Transverse colon (tissue), 4 donors: Measurements from ENCODE around the gene FAM117B. TPM values are rescaled to one million over a fixed set of nuclear protein-coding genes. Genes with fewer than 3 reads are reported as not detected.

Source experiments
- DNase-seq: peaks from one replicate; pipeline ENCODE4 v3.0.0-alpha.2; 2019
- H3K27ac ChIP-seq, 4 donors: fragments of 200-600 bp; sonication (generic); 2 replicates each; pipeline ENCODE4 v1.5.1; 2016 to 2018; ENCODE audit warnings: inconsistent platforms in 4 of 4
- H3K27me3 ChIP-seq: fragments of 200-600 bp; sonication (generic); 2 replicates; pipeline ENCODE4 v1.5.1; 2017; ENCODE audit warnings: inconsistent platforms
- H3K36me3 ChIP-seq, 4 donors: fragments of 200-600 bp; sonication (generic); 2 replicates each; pipeline ENCODE4 v1.5.1; 2017 to 2019; ENCODE audit warnings: inconsistent platforms in 4 of 4
- H3K4me1 ChIP-seq, 4 donors: fragments of 200-600 bp; sonication (generic); 2 replicates each; pipeline ENCODE4 v1.5.1; 2017 to 2020; ENCODE audit warnings: inconsistent platforms in 4 of 4
- H3K4me3 ChIP-seq, 4 donors: fragments of 200-600 bp; sonication (generic); 1 replicate in 1 of 4; 2 replicates in 3 of 4; pipeline versions ENCODE4 v1.5.1 to v1.6.1; 2017 to 2019; ENCODE audit warnings: inconsistent platforms in 4 of 4
- H3K9me3 ChIP-seq, 2 donors: fragments of 200-600 bp; sonication (generic); 2 replicates each; pipeline ENCODE4 v1.5.1; 2017 to 2019; ENCODE audit warnings: inconsistent platforms in 2 of 2
- CTCF ChIP-seq, 5 experiments: fragments of 200-600 bp in 3 of 5; fragments of 450-650 bp in 2 of 5; sonication (generic) in 3 of 5; IDR thresholded peaks; 1 replicate in 2 of 5; 2 replicates in 3 of 5; pipeline ENCODE4 v1.5.1; 2016 to 2017; ENCODE audit warnings: antibody characterized with exemption in 5 of 5, inconsistent platforms in 3 of 5, mild to moderate bottlenecking in 2 of 5, moderate library complexity in 1 of 5
- EP300 ChIP-seq: sonication (generic); formaldehyde crosslinking; IDR thresholded peaks from one replicate; pipeline ENCODE4 v1.6.1; 2017; ENCODE audit warnings: antibody characterized with exemption, low read depth
- POLR2A ChIP-seq: fragments of 450-650 bp; IDR thresholded peaks from one replicate; pipeline ENCODE4 v1.6.1; 2016; ENCODE audit warnings: antibody characterized with exemption, mild to moderate bottlenecking, moderate library complexity
- POLR2AphosphoS5 ChIP-seq, 3 donors: sonication (generic); formaldehyde crosslinking; IDR thresholded peaks; one replicate each; pipeline ENCODE4 v1.6.1; 2016; ENCODE audit warnings: antibody characterized with exemption in 3 of 3
- WGBS, 2 donors: methylation state at CpG; one replicate each; pipeline ENCODE4 v1.1.5; 2018; ENCODE audit warnings: low coverage in 1 of 2; 5-methylcytosine and 5-hydroxymethylcytosine counted together
- in situ Hi-C, 4 donors: fragments of 200-750 bp; cut with MboI; loops; one replicate each; pipeline versions ENCODE4 v1.15.0 to v1.15.1; 2017; ENCODE audit warnings: low sequenced_read_pairs in 3 of 4, low pct_ligation_motif_present in 1 of 4, low pct_unique_long_range_greater_than_20kb in 1 of 4
- intact Hi-C: fragments of 100-400 bp; cut with DNase I; formaldehyde crosslinking; loops from one replicate; pipeline ENCODE4 v1.15.1; 2023; ENCODE audit warnings: low total_unique reads
- total RNA-seq, 4 donors: library from RNA; depleted of rRNA; stranded (reverse); fragments of >200 nt; gene quantifications; one replicate each; pipeline ENCODE4 v1.1.0, GENCODE V29; 2016

FAM117B gene
- total RNA-seq, 4 donors from 2014 or later: 11.1 to 21.3 (median 18.1) TPM

- no peaks in the 10 kb centered on the region for H3K27me3 ChIP-seq
- intact Hi-C loops (no loop called here), in situ Hi-C loops (no loop called here)
- 96 to 100% methylated on average over 2 to 3 of the region's 3 CpGs for WGBS, 2 donors
- H3K27ac ChIP-seq: no peak overlapping the region
- H3K36me3 ChIP-seq: no peaks in the 10 kb centered on the region
- TF ChIP-seq POLR2AphosphoS5 (IDR thresholded peaks at IDR 0.05) (no peak), POLR2A (no peak), EP300 (no peak), CTCF (IDR thresholded peaks at IDR 0.05) (no peak)
- H3K4me1 ChIP-seq: no peaks in the 10 kb centered on the region
- H3K4me3 ChIP-seq: no peak overlapping the region
- no peaks in the 10 kb centered on the region for H3K9me3 ChIP-seq
- no peak for DNase-seq
Observed at GRCh38 chr2:202808754-202809153, 174.0 kb downstream of the FAM117B start.

GRCh38 chr2:202813387-202813786, 178.6 kb downstream of the FAM117B start:
- in situ Hi-C loops: no loop called here
- DNase-seq: no peak

GRCh38 chr2:202814226-202814625, 179.5 kb downstream of the FAM117B start:
- 93 to 100% methylated on average over 1 of the region's 1 CpG for WGBS, 2 donors
- DNase-seq: no peak

More at GRCh38 chr2:202813387-202813786, 178.6 kb downstream of the FAM117B start:
- H3K4me1 ChIP-seq: peaks cover 0 to 9% (median 6%) of the 10 kb centered on the region in 4 donors
- no peaks in the 10 kb centered on the region for H3K27me3 ChIP-seq
- H3K27ac ChIP-seq: no peak overlapping the region
- H3K36me3 ChIP-seq: no peaks in the 10 kb centered on the region
- intact Hi-C loops: no loop called here
- no peaks in the 10 kb centered on the region for H3K9me3 ChIP-seq
- H3K4me3 ChIP-seq: no peak overlapping the region
- no peak for TF ChIP-seq CTCF (IDR thresholded peaks at IDR 0.05)
- TF ChIP-seq POLR2A: no peak
- no peak for TF ChIP-seq POLR2AphosphoS5 (IDR thresholded peaks at IDR 0.05)
- no peak for TF ChIP-seq EP300
- WGBS, 2 donors: 94 to 100% methylated on average over 1 to 3 of the region's 3 CpGs

More at GRCh38 chr2:202814226-202814625, 179.5 kb downstream of the FAM117B start:
- Histone ChIP-seq H3K36me3 (no peaks in the 10 kb centered on the region), H3K4me3 (no peak overlapping the region), H3K27me3 (no peaks in the 10 kb centered on the region), H3K27ac (no peak overlapping the region), H3K9me3 (no peaks in the 10 kb centered on the region), H3K4me1 (peaks cover 0 to 9% (median 6%) of the 10 kb centered on the region in 4 donors)
- TF ChIP-seq POLR2A (no peak), CTCF (IDR thresholded peaks at IDR 0.05) (no peak), POLR2AphosphoS5 (IDR thresholded peaks at IDR 0.05) (no peak), EP300 (no peak)
- in situ Hi-C loops: no loop called here
- intact Hi-C loops: no loop called here
